HG03442 (cell line): ENCODE results near the gene KIF23.

Source experiments
- ATAC-seq: cut with Tn5 transposase; IDR thresholded peaks from one replicate; pipeline ENCODE4 v1.9.1; 2021; ENCODE audit warnings: mild to moderate bottlenecking, moderate library complexity; ENCODE audit not compliant: unreplicated experiment

The KIF23 gene

GRCh38 chr15:69394556-69395282 is 19.4 kb upstream of the KIF23 start:
- ATAC-seq, result no peak

DNA sequence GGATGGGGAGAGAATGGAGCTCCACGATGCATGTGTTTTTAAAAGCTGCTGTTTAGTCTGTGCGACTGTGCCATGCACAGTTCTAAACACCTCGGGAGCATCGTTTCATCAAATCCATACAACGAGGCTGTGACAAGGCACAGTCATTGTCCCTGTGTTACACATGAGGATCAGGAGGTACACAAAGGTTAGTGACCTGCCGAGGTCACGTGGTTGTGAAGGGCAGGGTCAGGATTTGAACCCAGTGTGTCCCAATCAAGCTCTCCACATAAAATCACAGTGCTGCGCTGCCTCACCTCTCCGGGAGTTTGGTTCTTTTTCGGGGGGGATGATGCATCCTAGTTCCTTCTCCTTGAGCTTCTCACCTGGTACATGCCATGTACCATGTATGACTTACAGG is 18.7 kb upstream of the KIF23 start:
- ATAC-seq, result no peak

- no peak for ATAC-seq
These were observed 18.2 kb upstream of the KIF23 start for GRCh38 chr15:69395991-69396390.

DNA sequence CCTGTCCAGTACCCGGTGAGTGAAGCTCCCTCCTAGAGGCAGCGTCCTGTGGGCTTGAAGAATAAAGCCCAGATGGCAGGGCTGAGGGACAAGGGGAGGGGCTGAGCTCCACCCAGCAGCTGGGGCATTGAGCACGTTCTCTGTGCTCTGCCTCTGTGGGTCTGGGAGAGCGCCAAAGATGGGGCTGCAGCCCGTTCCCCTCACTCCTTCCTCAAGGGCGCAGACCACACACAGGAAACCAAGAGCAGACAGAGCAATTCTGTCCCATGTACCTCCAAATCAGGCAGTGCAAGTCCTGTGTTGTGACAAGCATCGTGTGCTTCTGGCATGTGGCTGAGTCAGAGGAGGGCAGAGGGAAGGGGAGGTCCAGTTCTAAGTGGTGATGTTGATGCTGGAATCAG is 15.7 kb upstream of the KIF23 start:
- ATAC-seq, result no peak

DNA sequence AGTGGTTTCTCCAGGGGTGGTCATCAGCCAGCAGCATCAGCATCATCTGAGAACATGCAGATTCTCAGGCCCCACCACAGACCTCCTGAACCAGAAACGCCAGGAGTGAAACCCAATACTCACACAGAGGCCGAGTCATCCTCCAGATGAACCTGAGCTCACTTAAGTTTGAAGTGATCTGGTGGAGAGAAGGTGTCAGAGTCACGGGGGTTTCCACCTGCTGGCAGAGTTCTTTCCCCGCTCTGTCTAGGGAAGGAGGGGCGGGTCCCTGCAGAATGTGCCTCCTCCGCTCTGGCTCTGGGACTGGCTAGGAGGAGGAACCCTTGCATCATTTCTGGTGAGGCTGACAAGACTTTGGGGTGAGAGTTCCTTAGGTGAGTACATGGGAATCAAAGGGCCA is 13.3 kb upstream of the KIF23 start:
- no peak for ATAC-seq

- ATAC-seq, result no peak
These were observed 11.3 kb upstream of the KIF23 start for GRCh38 chr15:69402816-69403215.

GRCh38 chr15:69403594-69403993 is 10.6 kb upstream of the KIF23 start:
- ATAC-seq, result no peak

- ATAC-seq, result no peak
These were observed 9.0 kb upstream of the KIF23 start for GRCh38 chr15:69405110-69405509.

DNA sequence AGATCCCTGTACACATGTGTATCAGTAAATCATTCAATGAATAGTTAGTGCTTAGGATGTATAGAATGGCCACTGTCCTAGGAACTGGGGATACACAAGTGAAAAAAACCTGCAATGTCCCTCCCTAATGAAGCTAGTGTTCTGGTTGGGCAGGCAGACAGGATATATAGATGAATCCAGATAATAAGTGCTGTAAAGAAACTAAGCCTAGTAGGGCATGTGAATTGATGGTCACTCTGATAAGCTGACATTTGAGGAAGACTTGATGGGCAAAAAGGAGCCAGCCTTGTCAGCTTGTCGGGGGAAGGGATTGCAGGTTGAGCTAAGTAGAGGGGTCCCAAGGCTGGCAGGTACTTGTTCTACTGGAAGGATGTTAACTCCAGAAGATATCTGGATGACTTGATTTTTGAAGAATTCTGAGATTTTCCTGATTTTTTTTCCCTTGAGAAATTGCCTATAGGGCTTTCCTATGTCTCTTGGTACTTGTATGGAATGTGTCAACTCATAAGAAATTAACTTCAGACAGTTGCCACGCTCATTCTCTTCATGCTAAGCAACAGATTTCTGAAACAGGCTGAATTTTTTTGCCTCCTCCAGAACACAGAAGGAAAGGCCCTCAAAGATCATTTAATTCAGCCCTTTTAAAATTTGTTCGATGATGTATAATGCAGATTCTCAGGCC is 6.3 kb upstream of the KIF23 start:
- no peak for ATAC-seq

DNA sequence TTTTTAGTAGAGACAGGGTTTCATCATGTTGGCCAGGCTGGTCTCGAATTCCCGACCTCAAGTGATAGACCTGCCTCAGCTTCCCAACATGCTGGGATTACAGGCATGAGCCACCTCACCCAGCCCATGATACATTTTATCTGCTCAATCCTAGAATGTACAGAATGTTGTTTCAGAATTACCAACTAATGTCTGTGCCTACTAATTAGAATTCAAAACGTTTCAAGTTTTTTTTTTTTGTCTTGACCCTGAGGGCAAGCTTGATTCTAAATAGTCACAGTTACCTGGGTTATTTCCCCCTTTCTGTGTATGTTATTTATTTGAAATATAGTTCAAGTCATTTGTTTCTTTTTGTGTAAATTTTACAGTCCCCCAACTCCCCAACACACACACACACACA is 5.3 kb upstream of the KIF23 start:
- ATAC-seq, result no peak

GRCh38 chr15:69410248-69410874 is 3.8 kb upstream of the KIF23 start:
- no peak for ATAC-seq

- no peak for ATAC-seq
These were observed 1.9 kb upstream of the KIF23 start for GRCh38 chr15:69412274-69412673.

DNA sequence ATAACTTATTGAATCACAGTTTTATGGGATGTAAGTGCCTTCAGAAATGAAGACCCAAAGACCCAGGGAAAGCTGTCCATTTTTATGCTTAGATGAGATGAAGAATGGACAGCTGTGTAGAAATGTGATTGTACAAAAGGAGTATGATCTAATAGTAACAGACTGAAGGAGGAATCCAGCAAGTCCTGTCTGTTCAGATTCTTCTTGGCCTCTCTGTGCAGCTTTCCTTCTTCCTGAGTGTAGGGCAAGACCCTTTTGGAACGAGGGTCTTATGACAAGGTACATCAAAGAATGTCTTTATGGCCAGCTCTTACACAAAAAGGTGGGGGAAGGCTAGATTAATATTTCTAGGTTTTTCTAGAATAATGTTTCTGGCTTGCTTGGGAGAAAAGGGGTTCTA is 1.4 kb upstream of the KIF23 start:
- ATAC-seq, result no peak

- peak; percentile 22 for ATAC-seq
These were observed 585 bp downstream of the KIF23 start for GRCh38 chr15:69414701-69415167.

DNA sequence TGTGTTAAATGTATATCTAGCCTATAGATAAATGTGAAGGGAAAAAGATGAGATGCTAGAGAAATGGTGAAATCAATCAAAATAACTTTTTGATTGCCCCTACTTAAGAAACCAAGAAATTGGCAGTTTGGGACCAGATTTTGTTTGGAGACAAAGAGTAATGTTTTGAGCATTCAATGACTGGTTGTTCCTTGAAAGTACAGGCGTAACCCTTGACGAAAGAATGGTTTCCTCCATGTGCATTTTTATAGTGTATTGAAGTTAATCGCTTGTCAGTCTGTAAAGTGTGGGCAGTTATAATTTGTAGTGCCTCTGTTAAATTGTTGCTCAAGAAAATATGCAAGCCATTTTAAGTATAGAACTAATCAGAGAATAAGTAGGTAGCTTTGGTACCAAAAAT is 1.2 kb downstream of the KIF23 start:
- no peak for ATAC-seq

DNA sequence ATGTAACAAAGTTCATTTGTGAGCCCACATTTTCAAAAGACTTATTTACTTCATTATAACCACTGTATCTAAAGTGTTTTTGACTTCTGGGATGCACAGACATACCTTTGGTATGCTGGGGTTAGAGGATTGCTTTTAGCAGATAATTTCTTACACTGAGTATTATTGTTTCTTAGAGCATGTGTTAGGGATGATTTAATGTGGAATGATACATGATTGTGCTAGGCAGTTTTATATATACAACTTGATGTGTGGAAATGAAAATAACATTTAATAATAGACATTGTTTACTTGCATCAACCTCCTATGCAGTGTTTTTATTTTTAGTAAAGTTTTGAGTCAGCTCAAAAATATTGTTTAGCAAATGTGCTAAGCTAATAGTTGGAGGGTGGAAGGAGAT is 3.4 kb downstream of the KIF23 start:
- no peak for ATAC-seq

- no peak for ATAC-seq
These were observed 7.3 kb downstream of the KIF23 start for GRCh38 chr15:69421498-69421897.

GRCh38 chr15:69422336-69422895 is 8.3 kb downstream of the KIF23 start:
- ATAC-seq, result no peak

DNA sequence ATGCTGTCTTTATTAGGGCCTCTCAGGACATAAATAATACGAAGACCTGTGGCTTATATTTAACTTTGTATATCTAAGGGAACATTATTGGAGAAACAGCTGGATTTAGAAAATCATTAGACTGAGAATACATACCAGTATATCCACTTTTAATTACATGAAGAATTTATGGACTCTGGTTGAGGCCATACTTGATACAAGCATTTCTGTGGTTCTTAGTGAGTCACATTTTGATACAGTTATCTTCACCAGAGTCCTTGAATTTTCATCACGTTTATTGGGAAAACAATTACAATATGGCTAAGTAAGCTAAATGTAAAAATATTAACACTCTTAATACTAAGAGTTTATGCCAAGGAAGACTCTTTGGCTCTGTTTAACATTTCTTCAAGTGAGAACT is 9.9 kb downstream of the KIF23 start:
- no peak for ATAC-seq

- ATAC-seq, result no peak
These were observed 10.7 kb downstream of the KIF23 start for GRCh38 chr15:69424748-69425413.

- no peak for ATAC-seq
These were observed 19.7 kb downstream of the KIF23 start for GRCh38 chr15:69433831-69434230.
